Gastroesophageal sphincter (tissue), 3 donors: ENCODE results near the gene RDH16.

Source experiments
- EP300 ChIP-seq: sonication (generic); formaldehyde crosslinking; IDR thresholded peaks from one replicate; pipeline ENCODE4 v1.6.1; 2017; ENCODE audit warnings: antibody characterized with exemption, mild to moderate bottlenecking
- POLR2A ChIP-seq, 2 donors: fragments of 450-650 bp; IDR thresholded peaks; one replicate each; pipeline ENCODE4 v1.6.1; 2017; ENCODE audit warnings: antibody characterized with exemption in 2 of 2, mild to moderate bottlenecking in 2 of 2, moderate library complexity in 1 of 2
- POLR2AphosphoS5 ChIP-seq: sonication (generic); formaldehyde crosslinking; IDR thresholded peaks from one replicate; pipeline ENCODE4 v1.6.1; 2017; ENCODE audit warnings: antibody characterized with exemption
- TF ChIP-seq, protein P1 (sequence below), 4 experiments: fragments of 200-600 bp in 2 of 4; fragments of 450-650 bp in 2 of 4; sonication (generic) in 1 of 4; IDR thresholded peaks; one replicate each; pipeline ENCODE4 v1.5.1; 2017 to 2019; ENCODE audit warnings: antibody characterized with exemption in 4 of 4, mild to moderate bottlenecking in 2 of 4, moderate library complexity in 2 of 4

DNA sequence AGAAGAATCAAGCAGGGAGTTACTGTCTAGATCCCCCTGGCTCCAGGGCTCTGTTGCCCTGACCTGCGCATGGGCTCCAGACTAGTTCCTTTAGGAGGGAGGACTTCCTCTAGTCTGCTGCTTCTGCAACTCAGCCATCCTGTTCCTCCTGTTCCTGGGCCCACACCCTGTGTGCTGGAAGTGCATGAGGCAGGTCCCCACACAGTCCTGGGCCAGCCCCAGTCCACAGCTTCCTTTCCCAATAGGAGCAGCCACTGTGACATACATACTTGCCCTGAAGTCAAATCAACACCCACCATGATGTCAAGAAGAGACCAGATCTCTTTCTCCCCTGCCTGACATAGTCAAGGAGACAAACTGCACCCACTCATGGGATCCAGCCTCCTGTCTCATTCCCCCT is 24.5 kb downstream of the RDH16 start:
- TF ChIP-seq, protein P1, sequence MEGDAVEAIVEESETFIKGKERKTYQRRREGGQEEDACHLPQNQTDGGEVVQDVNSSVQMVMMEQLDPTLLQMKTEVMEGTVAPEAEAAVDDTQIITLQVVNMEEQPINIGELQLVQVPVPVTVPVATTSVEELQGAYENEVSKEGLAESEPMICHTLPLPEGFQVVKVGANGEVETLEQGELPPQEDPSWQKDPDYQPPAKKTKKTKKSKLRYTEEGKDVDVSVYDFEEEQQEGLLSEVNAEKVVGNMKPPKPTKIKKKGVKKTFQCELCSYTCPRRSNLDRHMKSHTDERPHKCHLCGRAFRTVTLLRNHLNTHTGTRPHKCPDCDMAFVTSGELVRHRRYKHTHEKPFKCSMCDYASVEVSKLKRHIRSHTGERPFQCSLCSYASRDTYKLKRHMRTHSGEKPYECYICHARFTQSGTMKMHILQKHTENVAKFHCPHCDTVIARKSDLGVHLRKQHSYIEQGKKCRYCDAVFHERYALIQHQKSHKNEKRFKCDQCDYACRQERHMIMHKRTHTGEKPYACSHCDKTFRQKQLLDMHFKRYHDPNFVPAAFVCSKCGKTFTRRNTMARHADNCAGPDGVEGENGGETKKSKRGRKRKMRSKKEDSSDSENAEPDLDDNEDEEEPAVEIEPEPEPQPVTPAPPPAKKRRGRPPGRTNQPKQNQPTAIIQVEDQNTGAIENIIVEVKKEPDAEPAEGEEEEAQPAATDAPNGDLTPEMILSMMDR (IDR thresholded peaks at IDR 0.05), result no peak
- TF ChIP-seq POLR2AphosphoS5 (no peak), POLR2A (IDR thresholded peaks at IDR 0.05) (no peak), EP300 (no peak)
